ENCODE results near the gene REEP3.

DNA sequence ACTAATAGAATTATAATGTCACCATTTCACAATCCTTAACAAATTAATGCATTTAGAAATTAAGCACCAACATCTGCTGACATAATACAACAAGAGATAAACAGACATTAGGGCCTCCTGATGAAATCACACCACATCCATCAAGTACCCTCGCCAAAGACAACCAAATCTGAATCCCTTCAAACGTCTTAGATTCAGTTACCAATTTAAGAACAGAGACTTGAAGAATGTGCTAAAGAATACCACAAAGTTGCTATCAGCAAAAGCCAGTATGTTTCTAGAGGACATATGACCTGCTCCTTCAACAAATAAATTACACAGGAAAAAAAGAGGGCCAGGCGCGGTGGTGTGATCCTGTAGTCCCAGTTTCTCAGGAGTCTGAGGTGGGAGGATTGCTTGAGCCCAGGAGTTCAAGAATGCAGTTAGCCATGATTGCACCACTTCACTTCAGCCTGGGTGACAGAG is 144.5 kb downstream of the REEP3 start:
- no peak for TF ChIP-seq POLR2A (IDR thresholded peaks at IDR 0.05; ENCODE audit: low read depth, low read length)
- TF ChIP-seq TAF1 (IDR thresholded peaks at IDR 0.05; ENCODE audit: low read depth, low read length), result no peak
- TF ChIP-seq POLR2AphosphoS5 (IDR thresholded peaks at IDR 0.05; ENCODE audit: low read depth, low read length), result no peak
- TF ChIP-seq POU2F2 (IDR thresholded peaks at IDR 0.05; ENCODE audit: low read depth, low read length), result no peak
- no peak for TF ChIP-seq SPI1 (IDR thresholded peaks at IDR 0.05; ENCODE audit: low read depth, low read length)
